ENCODE measurements around the gene TIMP1. TPM values are rescaled to one million over a fixed set of nuclear protein-coding genes. Genes with fewer than 3 reads are reported as not detected.

TIMP1 gene
- total RNA-seq, 1 experiment from 2014 or later: 185 TPM

DNA sequence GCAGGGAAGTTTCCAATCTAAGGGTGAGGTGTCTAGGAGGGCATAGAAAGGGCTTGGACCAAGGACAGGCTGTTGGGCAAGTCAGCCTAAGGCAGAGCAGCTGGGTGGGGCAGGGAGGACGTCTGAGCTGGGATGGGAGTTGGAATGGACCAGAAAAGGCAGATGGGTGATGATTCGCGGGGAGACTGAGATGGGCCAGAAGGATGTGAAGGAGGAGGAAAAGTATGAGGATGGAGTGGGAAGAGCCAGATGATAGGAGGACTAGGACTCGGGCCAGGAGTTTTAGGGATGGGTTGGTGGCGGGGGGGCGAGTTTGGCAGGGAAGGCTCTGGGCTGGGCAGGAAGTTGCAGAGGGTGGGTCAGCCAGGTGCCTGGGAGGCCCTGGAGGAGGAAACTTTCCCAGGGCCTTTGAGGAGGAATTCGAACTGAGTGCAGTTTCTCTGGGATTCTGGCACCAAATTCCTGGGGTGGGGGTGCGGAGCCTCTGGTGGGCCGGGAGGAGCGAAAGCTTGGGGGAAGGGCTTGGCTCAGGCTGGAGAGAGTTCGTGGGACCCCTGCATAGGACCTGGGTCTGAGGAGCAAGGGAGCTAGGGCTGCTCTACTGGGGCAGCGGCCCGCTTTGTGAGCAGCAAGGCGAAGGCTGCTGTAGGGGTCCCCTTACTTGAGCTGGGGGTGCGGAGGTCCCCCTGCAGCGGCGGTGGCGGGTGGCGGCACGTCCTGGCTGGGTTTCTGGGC is 8.7 kb upstream of the TIMP1 start:
- DNase-seq (ENCODE audit: low read depth): peak; percentile 32

DNA sequence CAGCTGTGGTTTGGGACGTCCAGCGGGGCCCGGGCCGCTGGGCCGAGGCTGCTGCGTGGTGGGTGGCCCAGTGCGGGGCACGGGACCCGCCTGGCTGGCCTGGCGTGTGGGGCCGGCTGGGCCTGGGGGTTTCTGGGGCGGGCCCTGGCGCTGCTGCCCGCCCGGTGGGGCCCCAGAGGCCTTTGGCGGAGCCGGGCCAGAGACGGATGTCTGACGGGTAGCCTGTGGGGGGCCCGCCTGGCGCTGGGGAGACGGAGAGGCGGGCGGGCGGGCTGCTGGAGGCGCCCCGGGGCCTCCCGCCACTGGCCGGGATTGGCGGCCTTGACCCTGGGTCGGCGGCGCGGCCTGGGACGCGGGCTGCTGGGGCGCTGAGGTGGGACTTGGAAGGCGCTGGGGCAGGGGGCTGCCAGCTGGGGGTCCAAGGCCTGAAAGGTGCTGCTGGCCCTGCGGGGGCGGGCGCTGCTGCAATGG is 8.1 kb upstream of the TIMP1 start:
- no peak for DNase-seq (ENCODE audit: low read depth)

DNA sequence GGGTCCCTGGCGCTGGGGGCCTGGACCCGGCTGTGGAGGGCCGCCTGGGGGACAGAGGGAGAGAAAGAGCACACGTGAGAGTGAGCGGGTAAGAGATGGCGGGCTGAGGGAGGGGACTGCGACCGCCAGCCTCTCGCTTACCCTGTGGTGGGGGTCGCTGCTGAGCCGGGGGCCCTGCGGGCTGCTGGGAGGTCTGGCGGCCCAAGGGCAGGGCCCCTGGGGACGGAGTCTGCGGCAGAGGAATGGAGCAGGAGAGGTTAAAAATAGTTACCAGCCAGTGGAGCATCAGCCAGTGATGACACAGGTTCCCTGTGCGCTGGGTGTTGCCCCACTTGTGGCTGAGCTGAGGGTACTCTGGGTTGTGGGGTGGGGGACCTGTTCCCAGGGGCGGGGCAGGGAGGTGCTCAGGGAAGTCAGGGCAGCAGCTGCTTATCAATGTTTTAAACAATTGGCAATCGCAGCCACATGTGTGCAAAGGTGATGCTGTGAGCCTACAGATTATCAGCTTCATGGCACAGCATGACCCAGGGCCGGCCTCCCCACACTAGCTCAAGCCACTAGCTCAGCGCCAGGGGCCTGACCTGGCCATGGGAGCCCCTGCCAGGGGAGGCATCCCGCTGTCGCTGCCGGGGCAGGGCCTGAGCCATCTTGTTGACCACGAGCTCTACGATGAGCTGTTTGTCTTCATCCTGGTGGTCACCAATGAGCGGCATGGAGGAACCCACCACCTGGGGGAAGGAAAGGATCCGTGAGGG is 7.5 kb upstream of the TIMP1 start:
- DNase-seq (ENCODE audit: low read depth): no peak

DNA sequence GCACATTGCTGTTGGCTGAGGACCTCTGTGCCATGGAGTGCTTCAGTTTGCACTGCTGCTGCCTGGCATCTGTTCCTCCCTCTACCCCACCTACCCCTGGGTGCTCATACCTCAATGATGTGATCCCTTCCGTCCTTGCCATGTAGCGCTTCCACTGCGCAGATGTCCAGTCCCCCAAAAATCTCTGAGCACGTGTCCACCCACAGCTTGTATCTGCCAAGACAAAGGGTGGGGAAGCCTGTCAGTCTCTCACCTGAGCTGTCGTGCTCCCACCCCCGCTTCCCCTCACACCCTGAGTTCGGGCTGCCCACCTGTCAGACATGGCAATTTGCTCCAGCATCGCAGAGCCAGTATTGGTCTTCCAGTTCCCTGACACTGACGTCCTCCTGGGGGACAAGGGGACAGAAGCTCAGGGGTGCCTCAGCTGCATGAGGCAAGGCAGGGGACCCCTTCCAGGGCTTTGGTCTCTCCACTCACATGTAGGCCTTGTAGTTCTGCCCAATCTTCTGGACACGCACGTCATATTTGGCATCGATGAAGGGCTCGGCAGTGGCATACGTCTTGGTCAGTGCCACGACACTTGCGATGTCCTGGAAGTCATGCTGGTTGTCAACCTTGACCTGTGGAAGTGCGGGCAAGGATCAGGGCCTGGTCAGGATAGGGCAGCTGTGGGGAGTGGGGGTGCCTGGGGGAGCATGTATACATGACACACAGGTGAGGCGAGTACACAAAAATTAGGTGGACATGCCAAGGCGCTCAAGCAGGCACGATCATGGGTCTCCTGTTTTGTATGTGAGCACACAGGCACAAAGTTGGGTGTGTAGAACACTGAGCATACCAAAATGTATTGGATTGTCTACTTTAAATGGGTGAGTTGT is 6.0 kb upstream of the TIMP1 start:
- no peak for DNase-seq (ENCODE audit: low read depth)

DNA sequence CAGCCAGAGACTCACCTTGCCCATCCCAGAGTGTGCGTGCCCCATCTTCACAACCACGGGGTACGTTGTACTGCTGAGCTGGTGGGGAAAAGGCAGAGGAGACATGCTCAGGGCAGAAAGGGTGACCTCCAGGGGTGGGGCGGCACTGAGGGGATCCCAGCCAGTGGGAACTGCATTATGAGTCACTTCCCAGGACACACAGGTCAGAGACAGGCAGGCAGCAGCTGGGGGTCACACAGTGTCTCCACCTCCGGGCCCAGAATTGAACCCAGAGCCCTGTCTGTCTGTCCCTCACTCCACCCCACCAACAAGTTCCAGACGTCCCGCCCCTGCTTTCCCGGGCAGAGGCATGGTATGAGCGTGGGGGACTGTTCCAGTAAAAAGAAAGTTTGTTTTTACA is 4.8 kb upstream of the TIMP1 start:
- DNase-seq (ENCODE audit: low read depth): no peak

DNA sequence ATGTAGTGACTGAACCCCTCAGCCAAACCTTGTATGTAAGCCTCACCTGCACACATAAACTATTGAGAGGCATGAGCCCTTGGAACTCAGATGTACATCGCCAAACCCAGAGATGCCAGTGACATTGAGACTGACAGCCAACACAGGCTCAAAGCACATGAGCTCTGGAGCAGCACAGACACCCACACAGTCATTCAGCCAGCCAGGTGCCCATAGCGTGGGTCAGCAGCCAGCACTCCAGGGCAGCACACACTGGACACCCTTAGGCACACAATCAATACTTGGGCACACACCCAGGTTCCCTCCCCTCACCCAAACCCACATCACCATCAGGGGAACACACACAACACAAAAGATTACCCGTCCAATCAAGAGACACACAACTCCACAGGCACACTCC is 4.3 kb upstream of the TIMP1 start:
- DNase-seq (ENCODE audit: low read depth): no peak

DNA sequence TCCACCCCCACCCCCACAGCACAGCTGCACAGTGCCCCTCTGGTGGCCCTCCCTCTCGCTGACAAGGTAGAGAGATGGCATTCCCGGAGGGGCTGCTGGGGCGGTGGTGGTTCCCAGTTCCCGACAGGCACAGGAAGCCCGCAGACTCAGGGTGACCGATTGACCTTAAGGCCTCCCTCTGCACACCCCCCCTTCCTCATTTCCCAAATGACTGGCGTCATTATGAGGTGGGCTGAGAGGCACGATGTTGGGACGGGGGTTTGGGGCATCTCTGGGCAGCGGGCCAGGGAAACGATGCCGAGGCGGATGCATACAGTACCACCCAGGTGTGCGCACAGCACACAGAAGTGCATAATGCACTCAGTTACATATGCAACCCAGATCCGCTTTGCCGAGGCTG is 3.5 kb upstream of the TIMP1 start:
- no peak for DNase-seq (ENCODE audit: low read depth)

DNA sequence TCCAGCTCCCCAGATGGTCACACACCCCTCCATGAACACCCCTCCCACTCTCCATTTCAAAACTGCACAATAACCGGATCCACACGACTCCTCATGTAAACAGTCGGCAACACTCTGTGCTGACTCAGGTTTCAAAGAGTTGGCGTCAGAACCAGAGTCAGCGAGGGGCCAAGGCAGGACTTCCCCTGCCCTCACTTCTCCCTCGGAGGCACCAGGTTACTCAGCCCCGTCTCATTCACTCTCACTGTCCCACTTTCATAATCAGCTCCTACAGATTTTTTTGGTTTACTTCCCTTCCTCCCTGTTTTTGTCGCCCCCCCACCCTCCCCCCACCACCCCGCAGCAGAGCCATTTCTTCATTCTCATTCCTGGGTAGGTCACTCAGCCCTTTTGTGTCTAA is 2.7 kb upstream of the TIMP1 start:
- peak; percentile 59 for DNase-seq (ENCODE audit: low read depth)

DNA sequence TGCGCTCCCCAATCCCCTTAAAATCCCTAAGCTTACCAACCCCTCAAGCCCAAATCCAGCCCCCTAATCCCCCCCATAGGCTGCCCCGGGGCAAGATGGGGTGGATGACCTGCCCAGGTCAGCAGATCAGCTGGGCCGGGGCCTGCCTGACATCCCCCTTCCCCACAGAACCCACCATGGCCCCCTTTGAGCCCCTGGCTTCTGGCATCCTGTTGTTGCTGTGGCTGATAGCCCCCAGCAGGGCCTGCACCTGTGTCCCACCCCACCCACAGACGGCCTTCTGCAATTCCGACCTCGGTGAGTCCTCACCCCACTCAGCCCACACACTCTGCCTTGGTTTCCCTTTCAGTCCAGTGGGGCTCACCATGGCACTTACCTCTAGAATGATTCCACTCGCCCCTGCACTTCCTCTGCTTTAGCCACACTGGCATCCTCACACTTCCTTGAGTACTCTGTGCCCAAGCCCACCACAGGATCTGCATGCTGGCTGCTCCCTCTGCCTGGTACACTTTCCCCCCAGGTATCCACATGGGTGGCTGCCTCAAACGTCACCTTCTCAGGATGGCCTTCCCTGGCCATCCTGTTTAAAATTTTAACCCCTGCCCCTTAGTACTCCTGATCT is 1.1 kb downstream of the TIMP1 start:
- no peak for DNase-seq (ENCODE audit: low read depth)

DNA sequence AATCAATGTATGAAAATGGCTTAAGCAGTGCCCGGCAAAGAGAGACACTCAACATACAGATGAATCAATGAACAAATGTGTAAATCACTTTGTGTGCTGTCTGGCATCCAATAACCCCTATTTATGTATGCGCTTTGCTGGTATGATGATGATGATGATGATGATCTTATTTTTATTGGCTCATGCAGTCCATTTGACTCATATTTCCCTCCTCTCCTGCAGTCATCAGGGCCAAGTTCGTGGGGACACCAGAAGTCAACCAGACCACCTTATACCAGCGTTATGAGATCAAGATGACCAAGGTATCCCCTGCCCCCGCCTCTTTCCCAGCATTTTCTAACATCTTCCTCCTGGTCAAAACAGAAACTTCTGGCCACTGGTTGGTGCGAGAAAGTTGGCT is 2.5 kb downstream of the TIMP1 start:
- DNase-seq (ENCODE audit: low read depth): no peak

DNA sequence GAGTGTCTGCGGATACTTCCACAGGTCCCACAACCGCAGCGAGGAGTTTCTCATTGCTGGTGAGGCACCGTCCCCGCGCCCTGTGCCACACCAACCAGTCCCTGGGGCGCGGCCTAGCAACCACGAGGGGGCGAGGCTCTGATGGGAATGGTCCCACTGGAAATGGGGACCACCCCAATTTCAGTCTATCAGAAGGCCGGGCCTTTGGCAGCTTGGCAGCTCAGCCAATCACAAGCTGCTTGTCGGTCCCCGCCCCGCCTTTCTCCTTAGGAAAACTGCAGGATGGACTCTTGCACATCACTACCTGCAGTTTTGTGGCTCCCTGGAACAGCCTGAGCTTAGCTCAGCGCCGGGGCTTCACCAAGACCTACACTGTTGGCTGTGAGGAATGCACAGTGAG is 3.0 kb downstream of the TIMP1 start:
- no peak for DNase-seq (ENCODE audit: low read depth)

DNA sequence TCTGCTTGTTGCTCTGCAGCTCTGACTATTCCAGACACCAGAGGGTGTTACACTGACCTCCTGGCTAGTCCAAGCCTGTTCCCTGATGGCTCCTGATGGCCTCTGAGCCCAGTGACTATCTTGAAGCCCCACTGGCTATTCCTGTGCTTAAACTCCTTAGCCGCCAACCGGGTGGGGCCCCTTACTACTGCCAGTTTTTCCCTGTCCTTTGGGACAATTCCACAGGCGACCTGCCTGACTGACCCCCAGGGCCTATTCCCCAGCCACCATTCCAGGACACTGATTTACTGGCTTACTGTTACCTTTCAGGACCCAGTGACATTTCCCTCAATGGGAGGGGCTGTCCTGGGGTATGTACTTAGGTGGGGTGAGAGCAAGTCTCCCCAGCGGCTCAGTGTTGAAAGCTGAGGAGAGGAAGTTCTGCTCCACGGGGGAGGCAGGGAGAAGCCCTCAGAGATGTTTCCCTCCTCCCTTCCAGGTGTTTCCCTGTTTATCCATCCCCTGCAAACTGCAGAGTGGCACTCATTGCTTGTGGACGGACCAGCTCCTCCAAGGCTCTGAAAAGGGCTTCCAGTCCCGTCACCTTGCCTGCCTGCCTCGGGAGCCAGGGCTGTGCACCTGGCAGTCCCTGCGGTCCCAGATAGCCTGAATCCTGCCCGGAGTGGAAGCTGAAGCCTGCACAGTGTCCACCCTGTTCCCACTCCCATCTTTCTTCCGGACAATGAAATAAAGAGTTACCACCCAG is 4.0 kb downstream of the TIMP1 start:
- DNase-seq (ENCODE audit: low read depth): no peak

DNA sequence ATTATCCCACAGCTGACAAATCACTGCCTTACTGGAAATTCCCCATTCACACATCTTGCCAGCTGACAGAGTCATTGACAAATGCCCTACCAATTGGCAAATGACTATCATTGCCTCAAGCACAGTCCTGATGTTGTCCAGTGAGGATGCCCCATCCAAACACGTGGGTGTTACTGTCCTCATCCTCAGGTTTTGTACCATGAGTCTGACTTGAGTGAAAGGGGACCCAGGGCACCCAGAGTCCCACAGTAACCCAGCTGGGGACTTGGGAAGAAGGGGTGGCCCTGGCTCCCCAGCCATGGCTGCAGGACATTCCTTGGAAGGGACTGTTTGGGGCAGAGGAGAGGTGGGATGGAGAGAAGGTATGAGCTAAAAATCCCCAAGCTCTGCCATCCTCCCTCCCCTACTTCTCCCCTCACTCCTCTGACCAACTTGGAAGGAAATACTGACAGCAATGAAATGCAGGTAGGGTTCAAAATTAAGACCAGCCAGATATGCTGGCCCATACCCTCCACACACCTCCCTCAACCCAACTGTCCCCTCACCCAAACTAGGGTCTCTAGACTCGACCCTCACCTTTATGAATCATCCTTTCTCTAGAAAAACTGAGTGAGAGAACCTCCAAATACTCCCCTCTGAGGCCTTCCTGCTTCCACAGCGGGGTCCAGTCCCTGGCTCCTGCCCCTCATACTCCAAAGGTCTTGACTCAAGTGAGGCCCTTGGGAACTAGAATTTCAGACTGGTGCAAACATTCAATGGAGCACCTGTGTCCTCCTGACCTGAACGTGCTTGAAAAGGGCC is 5.1 kb downstream of the TIMP1 start:
- no peak for DNase-seq (ENCODE audit: low read depth)

DNA sequence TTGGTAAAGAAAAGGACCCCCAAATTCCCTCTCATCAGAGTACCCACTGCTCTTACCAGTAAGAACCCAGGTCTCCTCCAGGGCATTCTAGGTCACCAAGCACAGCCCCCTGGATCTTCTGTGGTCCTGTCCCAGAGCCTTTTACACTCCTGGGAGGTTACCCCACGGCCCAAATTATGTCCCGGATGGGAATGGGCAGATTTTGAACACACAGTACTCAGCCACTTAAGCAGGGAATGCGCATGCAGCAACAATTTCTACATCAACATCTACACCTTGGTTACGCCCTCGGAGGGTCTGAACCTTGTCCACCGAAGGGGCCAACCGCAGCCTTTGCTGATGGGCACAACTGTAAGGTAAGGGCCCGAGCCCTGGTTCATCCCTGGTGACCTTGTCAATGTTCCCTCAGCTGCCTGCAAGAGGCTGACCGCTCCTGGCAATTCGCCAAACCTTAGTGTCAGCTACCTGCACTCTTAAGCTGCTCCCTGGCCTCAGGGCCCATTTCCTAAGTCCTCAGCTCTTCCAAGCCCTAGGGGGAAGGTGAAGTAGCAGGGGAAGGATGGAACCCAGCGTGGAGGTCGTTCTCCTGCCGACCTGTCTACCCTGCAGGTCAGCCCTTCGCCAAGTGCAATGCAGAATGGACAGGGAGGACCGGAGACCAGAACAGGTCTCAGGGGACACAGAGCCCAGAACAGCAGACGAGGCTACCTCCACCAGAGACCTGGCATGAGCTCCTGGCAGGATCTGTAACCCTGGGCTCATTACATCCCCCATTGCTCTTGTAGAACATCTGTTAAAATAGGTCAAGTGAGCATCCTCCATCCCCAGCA is 5.9 kb downstream of the TIMP1 start:
- DNase-seq (ENCODE audit: low read depth): no peak

DNA sequence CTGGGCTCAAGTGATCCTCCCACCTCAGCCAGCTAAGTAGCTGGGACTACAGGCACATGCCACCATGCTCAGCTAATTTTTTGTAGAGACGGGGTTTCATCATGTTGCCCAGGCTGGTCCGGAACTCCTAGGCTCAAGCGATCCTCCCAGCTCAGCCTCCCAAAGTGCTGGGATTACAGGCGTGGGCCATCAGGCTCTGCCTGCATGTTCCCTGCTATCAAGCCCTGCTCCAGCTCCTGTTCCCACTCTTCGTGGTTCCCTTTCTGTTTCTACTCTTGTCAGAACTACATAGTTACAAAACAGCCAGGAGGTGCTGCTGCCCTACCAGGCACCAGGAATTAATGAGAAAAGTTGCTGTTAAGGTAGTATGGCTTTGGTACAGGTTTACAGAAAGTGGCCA is 8.7 kb downstream of the TIMP1 start:
- DNase-seq (ENCODE audit: low read depth): no peak

DNA sequence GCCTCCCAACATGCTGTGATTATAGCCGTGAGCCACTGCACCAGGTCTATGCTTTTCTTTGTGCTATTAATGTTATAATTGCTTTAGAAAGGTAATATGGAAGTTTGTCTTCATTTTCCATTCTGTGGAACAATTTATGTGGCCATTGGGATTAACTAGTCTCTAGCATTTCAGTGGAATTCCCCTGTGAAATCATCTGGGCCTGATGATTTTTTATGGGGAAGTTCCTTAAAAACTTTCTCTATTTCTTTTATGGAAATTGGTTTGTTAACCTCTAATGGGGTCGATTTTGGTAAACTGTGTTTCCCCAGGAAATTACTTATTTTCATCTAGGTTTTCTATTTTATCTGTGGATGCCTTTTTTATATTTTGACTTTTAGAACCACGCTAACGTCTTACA is 11.3 kb downstream of the TIMP1 start:
- no peak for DNase-seq (ENCODE audit: low read depth)

DNA sequence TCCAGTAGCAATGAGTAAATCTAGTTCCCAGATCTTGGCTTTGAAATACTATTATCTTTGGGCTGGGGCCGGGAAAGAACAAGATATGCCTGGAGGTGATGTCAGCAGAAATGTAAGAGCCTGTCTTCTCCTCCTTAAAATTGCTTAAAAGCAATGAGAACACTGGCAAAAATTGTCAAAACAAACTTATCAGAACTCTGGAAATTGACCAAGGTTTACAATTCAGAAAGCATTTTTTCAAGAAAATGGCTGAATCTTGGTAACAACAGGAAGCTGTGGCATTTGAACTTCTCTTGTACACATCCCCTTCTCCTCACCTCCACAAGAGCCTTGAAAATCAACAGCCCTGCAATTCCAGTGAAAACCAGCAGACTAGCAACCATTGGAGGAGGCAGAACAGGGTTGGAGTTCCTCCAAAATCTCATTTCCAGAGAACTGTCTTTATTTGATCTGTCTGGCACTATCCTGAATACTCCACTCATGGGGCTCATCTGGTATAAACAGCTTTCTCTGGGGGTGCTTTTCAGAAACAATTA is 13.5 kb downstream of the TIMP1 start:
- no peak for DNase-seq (ENCODE audit: low read depth)

DNA sequence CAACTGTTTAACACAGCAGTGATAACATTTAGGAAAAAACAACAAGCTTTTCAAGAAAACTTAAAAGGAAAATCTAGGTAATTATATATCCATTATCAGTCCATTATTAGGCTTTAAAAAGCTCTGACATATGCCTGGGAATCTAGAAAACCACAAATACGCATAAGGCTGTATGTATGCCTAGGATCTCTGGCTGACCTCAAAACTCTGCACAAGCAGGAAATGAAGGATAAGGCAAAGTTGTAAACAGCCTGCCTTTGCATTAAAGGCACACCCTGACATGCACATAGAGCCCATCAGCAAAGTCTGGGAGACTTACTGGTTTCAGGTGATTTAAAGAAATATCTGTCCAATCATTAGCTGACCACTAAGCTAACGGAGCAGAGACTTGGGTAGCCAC is 14.0 kb downstream of the TIMP1 start:
- DNase-seq (ENCODE audit: low read depth): no peak

DNA sequence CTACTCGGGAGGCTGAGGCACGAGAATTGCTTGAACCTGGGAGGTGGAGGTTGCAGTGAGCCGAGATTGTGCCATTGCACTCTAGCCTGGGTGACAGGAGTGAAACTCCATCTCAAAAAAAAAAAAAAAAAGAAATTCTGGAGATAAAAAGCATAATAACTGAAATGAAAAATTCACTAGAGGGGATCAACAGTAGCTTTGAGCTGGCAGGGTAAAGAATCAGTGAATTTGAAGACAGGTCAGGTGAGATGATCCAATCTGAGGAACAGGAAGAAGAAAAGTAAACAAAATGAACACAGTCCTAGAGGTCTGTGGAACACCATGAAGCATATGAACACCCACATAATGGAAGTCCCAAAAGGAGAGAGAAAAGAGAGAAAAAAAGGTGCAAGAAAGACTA is 15.0 kb downstream of the TIMP1 start:
- DNase-seq (ENCODE audit: low read depth): no peak
